NCI-H1092 treated with DMSO at 0.1 percent for 48 hours (cell line): ENCODE results near the gene TUBB3.
A peak's percentile ranks its signal among the peaks of the same experiment; 100 is the strongest.
"Not testable (repeated sequence)": the region's sequence is repeated elsewhere in the genome, so short reads cannot be mapped to it uniquely, and the experiment has no call there.

ENCODE experiments used
- DNase-seq: peaks from one replicate; lab custom pipeline; 2025; lab: John Stamatoyannopoulos, UW

TUBB3 gene

DNA sequence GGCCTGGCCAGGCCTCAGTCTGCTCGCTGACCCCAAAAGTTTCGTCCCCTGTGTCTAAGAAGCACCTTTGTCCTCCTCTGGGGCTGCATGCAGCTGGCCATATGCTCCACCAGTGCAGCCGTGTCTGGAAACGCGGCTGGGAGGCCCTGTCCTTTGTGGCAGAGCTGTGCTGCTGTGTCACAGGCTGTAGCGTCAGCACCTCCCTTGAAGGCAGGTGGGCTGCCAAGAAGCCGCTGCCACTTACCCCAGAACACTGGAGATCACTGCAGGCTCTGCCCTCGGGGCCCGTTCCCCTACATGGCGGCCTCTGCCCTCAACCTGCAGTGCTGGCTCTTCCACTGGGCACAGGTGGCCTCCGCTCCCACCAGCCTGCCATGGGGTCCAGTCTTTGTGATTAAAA is 20.2 kb upstream of the TUBB3 start:
- DNase-seq = no peak

DNA sequence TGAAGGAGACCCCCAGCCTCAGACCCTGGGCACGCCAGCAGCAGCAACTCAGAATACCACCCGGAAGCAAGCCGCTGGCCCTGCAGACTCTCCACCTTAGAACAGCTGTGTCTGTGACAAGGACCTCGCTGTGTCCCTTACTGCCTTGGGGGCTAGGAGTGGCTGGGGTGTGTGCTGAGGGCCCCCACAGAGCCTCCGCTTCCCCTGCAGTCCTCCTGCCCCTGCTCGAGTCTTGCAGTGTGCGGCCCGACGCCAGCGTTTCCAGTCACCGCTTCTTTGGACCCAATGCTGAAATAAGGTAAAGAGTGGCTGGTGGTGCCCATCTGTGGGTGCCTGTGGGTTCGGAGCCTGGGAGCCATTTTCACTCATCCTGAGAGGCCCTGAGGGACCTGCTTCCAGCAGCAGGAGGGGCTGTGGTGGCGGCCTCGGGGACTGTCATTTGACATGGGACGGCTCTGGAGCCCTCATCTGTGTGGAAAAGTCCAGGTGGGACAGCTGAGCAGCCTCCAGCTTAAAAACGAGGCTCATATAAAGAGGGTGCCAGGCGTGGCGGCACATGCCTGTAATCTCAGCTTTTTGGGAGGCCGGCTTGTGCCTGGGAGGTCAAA is 19.1 kb upstream of the TUBB3 start:
- no peak for DNase-seq

DNA sequence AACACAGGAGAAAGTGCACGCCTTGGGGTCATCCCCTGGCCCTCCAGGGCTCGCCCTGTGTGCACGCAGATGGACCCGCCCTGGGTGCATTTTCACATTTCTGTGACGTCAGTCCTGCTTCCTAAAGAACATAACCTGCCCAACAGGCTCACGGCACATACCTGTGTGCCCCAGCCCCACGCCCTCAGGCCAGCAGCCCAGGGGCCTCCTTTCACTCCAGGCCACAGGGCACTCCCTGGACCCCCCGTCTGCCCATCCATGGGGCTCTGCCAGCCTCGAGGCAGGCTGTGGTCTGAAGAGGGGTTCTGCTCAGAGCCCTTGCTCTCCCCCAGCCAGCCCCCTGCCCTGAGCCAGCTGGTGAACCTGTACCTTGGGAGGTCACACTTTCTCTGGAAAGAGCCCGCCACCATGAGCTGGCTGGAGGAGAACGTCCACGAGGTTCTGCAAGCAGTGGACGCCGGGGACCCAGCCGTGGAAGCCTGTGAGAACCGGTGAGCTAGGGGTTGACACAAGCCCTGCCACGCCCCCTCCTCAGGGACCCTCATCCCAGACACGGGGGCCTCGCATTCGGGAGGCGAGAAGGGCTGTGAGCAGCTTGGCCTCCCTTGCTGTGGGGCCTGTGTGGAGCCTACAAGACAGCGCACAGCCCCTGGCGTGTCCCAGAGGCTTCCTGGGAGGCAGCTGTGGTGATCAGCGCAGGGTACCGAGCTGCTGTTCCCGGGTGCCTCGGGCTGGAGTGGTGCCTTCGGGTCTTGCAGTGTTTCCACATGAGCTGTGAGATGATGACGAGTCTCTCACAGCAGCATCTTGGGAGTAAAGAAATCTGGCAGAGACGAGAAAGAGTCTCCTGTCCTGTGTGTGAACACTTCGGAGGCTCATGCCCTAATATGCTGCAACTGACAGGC is 18.3 kb upstream of the TUBB3 start:
- no peak for DNase-seq

DNA sequence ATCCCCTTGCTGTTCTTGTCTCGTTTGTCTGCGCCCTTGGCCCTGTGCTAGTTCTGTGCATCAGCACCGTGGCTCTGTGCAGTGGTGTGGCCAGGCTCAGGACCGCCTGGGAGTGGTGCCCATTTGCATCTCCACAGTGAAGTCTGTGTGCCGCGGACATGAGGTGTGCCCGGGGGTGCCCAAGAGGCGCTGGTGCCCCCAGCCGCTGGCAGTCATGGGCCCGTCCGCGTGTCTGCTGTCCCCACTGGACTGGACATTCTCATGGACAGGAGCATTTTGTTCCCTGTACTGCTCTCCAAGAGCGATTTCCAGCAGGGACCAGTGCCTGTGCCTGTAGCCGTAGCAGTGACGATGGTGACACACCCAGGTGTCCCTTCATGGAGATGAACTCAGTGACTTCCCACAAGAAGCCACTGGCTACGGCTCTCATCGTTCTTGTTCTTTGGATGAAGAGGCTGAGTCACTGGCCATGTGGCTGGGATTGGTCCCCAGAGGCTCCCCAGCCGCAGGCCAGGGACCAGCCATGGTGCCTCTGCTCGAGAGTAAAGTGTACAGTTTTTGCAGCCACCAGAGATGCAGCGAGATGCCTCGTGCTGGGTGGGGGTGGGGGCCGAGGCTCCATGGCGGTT is 17.5 kb upstream of the TUBB3 start:
- DNase-seq = no peak

DNA sequence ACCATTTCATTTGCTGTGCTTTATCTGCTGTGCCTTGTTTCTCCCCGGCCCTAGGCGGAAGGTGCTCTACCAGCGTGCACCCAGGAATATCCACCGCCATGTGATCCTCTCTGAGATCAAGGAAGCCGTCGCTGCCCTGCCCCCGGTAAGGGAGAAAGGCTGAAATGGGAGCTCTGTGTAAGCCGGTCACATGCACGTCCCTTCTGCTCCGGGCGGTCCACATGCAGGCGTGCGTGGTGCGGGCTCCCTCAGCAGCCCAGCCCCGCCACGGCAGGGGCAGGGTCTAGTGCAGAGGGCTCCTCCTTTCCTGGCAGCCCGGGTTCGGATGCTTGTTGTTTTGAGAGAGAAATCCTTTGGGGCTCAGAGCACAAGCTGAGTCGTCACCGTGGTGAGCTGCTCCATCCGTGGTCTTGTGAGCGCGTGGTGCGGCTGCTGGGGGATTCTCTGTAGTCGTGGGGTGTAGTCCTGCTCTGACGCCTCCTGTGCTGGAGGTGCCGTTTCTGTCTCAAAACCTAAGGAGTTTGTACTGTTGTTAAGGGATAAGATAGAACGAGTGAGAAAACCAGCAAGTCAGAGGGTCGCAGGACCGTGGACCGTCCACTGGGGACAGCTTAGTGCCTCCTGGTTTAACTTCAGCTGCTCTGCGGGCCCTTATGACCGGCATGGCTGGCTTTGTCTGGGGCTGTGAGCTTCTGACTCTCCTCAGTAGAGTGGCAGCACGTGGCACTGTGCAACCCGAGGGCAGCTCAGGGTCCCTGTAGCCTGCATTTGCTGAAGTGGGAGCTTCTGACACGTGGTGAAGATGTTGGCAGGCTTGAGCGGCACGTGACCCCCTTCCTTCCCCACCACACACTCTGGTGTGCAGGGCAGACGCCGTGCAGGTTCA is 16.8 kb upstream of the TUBB3 start:
- no peak for DNase-seq

DNA sequence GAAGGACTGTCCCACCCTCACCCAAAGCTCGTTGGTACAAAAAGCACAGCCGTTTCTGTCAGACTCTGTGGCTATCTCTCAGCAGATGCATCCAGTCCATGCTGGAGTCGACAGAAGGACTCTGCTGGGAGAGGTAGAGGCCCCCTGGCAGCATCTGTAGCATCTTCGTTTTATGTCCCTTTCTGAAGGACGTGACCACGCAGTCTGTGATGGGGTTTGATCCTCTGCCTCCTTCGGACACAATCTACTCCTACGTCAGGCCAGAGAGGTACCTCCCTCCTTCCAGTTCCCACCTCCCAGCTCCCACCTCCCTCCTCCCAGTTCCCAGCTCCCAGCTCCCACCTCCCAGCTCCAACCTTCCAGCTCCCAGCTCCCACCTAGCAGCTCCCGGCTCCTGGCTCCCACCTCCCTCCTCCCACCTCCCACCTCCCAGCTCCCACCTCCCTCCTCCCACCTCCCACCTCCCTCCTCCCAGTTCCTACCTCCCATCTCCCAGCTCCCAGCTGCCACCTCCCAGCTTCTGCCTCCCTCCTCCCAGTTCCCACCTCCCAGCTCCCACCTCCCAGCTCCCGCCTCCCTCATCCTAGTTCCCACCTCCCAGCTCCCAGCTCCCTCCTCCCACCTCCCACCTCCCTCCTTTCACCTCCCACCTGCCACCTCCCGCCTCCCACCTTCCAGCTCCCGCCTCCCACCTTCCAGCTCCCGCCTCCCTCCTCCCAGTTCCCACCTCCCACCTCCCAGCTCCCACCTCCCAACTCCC is 15.9 kb upstream of the TUBB3 start:
- DNase-seq = no peak

DNA sequence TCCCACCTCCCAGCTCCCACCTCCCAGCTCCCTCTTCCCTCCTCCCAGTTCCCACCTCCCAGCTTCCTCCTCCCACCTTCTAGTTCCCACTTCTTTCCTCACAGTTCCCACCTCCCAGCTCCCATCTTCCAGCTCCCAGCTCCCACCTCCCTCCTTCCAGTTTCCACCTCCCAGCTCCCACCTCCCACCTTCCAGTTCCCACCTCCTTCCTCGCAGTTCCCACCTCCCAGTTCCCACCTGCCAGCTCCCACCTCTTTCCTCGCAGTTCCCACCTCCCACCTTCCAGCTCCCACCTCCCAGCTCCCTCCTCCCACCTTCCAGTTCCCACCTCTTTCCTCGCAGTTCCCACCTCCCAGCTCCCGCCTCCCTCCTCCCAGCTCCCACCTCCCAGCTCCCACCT is 14.9 kb upstream of the TUBB3 start:
- no peak for DNase-seq

DNA sequence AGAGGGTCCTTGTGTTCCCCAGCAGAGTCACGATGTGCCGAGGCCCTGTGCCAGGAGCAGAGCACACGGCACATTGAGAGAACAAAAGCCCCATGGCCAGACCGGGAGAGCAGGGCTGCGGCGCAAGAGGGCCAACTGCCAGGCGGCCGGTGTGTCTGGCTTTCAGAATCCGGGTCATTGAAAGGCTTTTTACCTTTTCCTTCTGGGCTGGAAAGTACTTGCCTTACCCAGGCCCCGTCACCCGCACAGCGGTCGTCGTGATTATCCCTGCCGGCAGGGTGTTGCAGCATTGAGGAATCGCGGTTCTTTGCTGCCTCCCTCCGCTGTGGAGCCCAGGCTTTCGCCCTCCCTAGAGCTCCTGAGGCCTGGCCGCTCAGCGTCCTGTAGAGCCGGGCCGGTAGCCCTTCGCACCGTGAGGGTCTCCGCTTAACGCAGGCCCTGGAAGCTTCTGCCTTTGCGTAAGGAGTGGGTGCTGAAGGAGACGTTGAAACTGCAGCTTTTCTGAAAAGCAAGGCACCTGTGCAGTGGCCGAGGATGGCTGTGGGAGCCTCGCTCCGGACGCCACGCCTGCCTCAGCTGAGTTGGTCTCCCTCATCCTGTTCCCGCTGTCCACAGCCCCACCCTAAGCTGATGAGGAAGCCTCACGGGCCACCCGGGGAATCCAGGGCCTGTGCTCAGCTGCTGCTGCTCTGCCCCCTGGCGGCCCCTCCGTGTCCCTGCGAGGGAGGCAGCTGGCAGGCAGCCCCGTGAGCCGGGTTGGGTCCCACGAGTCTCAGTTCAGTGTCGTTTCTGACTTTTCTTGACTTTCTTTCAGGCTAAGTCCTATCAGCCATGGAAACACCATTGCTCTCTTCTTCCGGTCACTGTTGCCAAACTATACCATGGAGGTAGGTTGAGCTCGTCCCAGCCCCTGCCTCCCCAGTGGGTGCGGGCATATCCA is 13.1 kb upstream of the TUBB3 start:
- peak; percentile 53 for DNase-seq

DNA sequence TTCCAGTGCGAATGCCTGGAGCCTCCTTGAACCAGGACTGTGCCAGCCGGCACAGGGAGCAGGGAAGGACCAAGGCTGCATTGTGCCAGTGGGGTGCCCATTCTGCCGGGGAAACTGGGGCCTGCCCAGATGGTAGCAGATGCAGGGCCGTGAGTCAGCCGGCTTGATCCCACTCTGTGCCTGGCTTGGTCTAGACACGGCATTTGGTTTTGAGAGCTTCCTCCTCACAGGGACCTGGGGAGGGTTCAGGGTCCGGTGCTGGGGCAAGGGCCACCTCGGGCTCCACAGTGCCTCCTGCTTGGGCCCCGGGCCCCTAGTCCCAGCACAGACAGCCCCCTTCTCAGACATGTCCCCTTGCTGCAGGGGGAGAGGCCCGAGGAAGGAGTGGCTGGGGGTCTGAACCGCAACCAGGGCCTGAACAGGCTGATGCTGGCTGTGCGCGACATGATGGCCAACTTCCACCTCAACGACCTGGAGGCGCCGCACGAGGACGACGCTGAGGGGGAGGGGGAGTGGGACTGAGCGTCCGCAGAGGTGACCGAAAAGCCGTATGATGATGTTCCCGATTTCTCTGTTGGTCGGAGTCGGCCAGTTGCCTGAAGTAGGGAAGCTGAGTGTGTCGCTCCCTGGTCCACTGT is 12.3 kb upstream of the TUBB3 start:
- DNase-seq = no peak

DNA sequence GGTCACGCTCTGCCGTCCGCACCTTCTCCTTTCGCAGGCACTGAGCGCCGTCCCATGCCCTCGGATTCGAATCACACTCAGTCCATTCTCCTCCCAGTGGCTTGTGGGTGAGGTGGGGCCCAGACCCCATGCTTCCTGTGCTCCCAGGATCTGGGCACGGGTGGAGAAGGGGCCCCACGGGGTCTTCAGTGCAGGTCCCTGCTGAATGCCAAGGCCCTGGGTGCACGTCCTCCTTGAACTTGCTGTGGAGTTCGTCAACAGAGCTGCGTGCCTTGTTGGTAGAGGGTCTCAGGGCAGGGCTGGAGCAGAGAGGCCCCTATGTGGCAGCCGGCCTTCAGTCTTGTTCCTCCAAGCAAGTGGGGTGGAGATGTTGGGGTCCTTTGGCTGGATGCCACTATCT is 11.8 kb upstream of the TUBB3 start:
- DNase-seq = no peak

DNA sequence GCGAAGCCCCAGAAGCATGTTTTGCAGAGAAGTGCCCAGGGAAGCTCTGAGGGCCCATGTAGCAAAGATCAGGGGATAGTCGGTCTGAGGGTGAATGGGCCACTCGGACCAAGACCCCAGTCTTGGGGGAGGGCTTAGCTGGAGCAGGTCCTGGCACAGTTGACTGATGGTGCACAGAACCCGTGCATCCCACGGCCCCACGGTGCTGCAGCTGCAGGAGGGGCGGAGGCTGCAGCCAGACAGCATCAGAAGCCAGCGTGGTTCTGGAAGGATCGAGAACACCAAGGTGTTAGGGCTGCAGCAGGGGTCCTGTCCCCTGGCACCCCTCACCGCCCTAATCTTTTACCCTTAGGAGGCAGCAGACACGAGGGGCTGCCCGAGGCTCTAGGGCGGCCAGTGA is 11.0 kb upstream of the TUBB3 start:
- DNase-seq = no peak

DNA sequence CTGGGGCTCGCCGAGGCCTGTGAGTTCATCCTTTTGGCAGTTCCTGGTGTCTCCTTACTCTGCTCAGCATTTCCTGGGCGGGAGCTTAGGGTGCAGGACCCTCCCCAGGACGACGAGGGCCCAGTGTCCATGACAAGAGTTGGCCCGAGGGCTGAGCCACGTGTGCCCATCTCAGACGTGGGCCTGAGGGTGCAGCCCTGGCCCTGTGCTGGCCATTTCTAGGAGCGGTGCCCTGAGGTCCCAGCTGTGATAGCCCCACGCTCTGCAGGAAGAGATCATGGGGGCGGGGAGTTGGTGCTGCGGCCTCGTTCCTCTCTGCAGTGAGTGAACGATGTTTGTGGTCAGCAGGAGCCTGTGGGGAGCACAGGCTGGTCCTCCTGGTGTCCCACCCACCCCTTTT is 10.5 kb upstream of the TUBB3 start:
- DNase-seq = no peak

DNA sequence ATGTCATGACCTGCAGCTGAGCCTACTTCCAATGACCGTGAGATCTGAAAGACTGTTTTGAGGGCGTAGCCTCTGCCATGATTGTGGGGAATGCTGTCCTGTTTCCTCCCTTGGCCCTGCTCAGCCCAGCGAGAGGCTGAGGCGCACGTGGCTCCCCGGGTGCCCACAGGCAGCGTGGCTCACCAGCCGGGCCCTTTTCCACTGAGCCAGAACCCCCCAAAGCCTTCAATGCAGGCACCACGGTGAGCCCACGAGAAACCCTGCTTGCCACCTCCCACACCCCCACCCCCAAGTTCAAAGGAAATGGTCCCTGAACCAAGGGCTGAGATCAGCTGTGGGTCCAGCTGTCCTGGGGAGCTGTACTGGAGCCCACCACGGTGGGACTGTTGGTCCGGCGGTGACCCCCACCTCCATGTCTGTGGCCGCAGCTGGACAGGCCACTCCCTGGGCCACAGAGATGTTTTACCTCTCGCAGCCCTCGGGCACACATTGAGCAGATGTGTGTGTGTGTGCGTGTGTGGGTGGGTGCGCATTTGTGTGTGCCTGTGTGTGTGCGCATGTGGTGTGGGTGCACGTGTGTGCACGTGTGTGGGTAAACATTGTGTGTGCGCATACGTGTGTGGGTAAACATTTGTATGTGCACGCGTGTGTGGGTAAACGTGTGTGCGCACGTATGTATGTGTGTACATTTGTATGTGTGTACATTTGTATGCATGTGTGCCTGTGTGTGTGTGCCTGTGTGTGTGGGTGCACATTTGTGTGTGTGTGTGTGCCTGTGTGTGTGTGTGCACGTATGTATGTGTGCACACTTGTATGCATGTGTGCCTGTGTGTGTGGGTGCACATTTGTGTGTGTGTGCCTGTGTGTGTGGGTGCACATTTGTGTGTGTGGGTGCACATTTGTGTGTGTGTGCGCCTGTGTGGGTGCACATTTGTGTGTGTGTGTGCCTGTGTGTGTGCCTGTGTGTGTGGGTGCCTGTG is 9.4 kb upstream of the TUBB3 start:
- DNase-seq = no peak

DNA sequence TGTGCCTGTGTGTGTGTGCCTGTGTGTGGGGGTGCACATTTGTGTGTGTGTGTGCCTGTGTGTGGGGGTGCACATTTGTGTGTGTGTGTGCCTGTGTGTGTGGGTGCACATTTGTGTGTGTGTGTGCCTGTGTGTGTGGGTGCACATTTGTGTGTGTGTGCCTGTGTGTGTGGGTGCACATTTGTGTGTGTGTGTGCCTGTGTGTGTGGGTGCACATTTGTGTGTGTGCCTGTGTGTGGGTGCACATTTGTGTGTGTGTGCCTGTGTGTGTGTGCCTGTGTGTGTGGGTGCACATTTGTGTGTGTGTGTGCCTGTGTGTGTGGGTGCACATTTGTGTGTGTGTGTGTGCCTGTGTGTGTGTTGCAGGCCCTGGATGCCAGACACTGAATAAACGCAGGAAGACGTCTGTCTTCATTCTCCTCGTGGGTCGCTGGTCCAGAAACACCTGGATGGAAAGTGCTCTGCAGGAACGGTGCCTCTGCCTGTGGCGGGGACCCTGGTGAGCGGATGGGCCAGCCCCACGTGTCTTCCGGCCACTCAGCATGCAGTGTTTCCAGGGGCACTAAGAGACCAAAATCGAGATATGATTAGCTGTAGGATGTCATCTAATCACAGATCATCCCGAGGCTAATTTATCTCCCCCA is 8.4 kb upstream of the TUBB3 start:
- DNase-seq = not testable (repeated sequence)

DNA sequence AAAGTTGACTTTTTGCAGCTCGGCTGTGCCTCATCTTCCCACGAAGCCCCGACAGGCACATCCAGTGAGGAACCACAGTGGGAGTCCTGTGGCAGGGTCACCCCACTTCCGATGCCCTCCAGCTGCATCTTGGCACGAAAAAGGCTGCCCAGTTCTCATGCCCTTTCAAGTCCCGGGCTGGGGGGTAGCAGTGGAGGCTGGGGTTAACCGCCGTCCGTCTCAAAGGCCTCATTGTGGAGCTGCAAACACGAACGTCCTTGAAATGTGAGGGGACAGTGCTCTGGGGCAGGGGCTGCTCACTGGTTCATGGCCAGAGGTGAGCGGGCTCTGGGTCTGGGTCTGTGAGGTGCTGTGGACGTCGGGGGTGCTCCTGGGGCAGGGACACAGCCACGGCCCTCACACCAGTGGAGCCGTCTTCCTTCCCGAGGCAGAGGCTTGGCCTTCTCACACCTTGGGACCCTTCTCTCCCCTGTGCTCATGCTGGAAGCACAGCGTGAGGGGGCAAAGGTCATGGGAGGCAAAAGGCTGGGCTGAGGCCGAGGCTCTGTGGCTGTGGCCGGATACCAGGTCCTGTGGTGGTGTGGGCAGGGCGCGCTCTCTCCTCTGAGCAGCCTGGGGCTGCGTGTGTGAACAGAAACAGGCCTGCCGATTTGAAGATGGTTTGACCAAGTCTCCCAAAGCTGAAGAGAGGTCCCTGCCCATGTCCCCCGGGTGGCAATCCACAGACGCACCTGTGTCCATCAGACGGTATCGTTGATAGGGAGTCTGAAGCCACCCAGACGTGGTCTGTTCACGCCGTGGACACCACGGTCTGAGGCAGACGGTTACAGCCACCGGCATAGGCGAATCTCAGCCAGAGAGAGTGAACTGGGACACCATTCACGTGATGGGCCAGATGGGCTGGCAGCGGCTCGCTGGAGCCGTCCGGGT is 7.6 kb upstream of the TUBB3 start:
- no peak for DNase-seq

DNA sequence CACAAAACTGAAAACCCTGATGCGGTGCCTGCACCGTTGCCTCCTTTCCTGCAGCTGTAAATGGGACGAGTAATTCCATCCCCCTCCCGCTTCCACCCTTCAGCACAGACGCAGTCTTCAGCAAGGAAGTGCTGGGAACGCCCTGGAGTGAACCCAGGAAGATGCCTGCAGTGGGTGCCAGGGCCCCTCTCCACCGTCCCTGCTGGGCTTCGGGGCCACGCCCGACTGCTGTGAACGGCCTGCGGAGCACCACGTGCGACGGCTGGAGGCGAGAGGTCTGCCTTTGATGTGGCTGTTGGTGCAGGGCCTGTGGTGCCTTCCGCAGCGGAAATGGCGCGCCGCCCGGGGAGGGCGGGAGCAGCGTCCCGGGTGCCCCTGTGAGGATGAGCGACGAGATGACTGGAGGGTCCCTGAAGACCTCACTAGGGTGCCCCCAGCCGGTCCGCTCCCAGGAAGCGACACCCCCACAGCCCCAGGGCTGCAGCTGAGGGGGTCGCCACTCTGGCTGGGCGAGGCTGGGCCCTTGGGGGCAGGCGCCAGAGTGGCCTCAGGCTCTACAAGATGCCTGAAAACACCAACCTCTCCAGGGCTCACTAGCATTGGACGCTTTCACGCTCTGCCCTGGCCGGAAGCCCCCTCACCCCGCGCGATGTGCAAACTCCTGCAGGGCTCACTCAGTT is 5.2 kb upstream of the TUBB3 start:
- peak; percentile 52 for DNase-seq
